Smooth muscle cell of the pulmonary artery (primary cell): ENCODE measurements around the gene DIS3L. TPM values are rescaled to one million over a fixed set of nuclear protein-coding genes. Genes with fewer than 3 reads are reported as not detected.

Source experiments
- total RNA-seq: library from RNA; depleted of rRNA; stranded (reverse); fragments of >200 nt; gene quantifications from 2 replicates; pipeline ENCODE4 v1.2.3, GENCODE V29; 2014

The DIS3L gene
- 21.2 and 23.9 TPM in 2 replicates for total RNA-seq

GRCh38 chr15:66293419-66294156 lies at the start of gene DIS3L:
Gene DIS3L (plus strand): TSS chr15:66293568. CDS start chr15:66293597, 29 bp downstream.

GRCh38 chr15:66253418-66254088 lies 39.8 kb upstream of the DIS3L start, which contains the start of gene MEGF11:
Gene MEGF11 (minus strand): TSS chr15:66253750. CDS start chr15:66128403, 125,347 bp downstream.

GRCh38 chr15:66356359-66357236 lies 63.2 kb downstream of the DIS3L start, which contains the start of gene TIPIN:
Gene TIPIN (minus strand): TSS chr15:66356685. CDS start chr15:66352947, 3,738 bp downstream.

Other genes starting within 250 kb of the DIS3L start
- gene MEGF11, start 39.8 kb upstream of the DIS3L start, total RNA-seq: 0.03 TPM in 1 of 2 replicates, not detected in the other
- 7.4 and 12.9 TPM in 2 replicates for gene TIPIN, start 63.1 kb downstream of the DIS3L start, total RNA-seq
- 64.2 and 65.0 TPM in 2 replicates for gene MAP2K1, start 93.3 kb downstream of the DIS3L start, total RNA-seq
- 17.3 and 23.8 TPM in 2 replicates for gene SNAPC5, start 204.2 kb downstream of the DIS3L start, total RNA-seq
- gene RPL4, start 211.3 kb downstream of the DIS3L start, total RNA-seq: 3,026 and 3,138 TPM in 2 replicates
- 5.8 and 11.7 TPM in 2 replicates for gene ZWILCH, start 211.8 kb downstream of the DIS3L start, total RNA-seq